A673 (cell line): Measurements from ENCODE around the gene SVIL. TPM values are rescaled to one million over a fixed set of nuclear protein-coding genes. Genes with fewer than 3 reads are reported as not detected.

Source experiments
- BruUV-seq: library from RNA; stranded (reverse); fragments of 400-500 nt; replicated peaks from 2 replicates; lab custom pipeline; 2021; lab: Mats Ljungman, UMichigan
- CTCF ChIA-PET: fragments of 300-600 bp; sonication (Branson Sonifier 250); formaldehyde crosslinking; loops from one replicate; lab custom pipeline; 2022; ENCODE audit warnings: antibody characterized with exemption; lab: Charles Lee
- POLR2A ChIA-PET: fragments of 300-600 bp; sonication (Branson Sonifier 250); formaldehyde crosslinking; loops from one replicate; lab custom pipeline; 2022; ENCODE audit warnings: antibody characterized with exemption; ENCODE audit not compliant: low non-redundant PET; lab: Charles Lee
- DNase-seq: peaks from one replicate; pipeline ENCODE4 v3.0.0-alpha.2; 2015; ENCODE audit warnings: low spot score
- H3K27ac ChIP-seq: fragments of 200-600 bp; sonication (generic); 2 replicates; pipeline ENCODE4 v1.5.1; 2016; ENCODE audit warnings: mixed run types, low read depth, mild to moderate bottlenecking, mixed read lengths, antibody characterized with exemption, low read length; ENCODE audit not compliant: poor library complexity, severe bottlenecking
- H3K27me3 ChIP-seq: fragments of 200-600 bp; sonication (generic); replicated peaks from 2 replicates; pipeline ENCODE4 v1.6.1; 2017; ENCODE audit warnings: mixed run types, low read depth, mild to moderate bottlenecking, mixed read lengths, antibody characterized with exemption, low read length; ENCODE audit not compliant: insufficient read depth, poor library complexity
- H3K36me3 ChIP-seq: fragments of 200-600 bp; sonication (generic); 2 replicates; pipeline ENCODE4 v1.6.1; 2016; ENCODE audit warnings: mixed run types, mild to moderate bottlenecking, mixed read lengths, antibody characterized with exemption, low read length; ENCODE audit not compliant: insufficient read depth, poor library complexity, severe bottlenecking
- H3K4me1 ChIP-seq: fragments of 200-600 bp; sonication (generic); 2 replicates; pipeline ENCODE4 v1.6.1; 2017; ENCODE audit warnings: mixed run types, mild to moderate bottlenecking, mixed read lengths, antibody characterized with exemption, low read length; ENCODE audit not compliant: insufficient read depth, poor library complexity, severe bottlenecking
- H3K4me3 ChIP-seq: fragments of 200-600 bp; sonication (generic); 2 replicates; pipeline ENCODE4 v1.5.1; 2016; ENCODE audit warnings: low read depth, mixed run types, mild to moderate bottlenecking, mixed read lengths, low read length; ENCODE audit not compliant: poor library complexity, severe bottlenecking
- H3K9me3 ChIP-seq: fragments of 200-600 bp; sonication (generic); 2 replicates; pipeline ENCODE4 v1.6.1; 2016; ENCODE audit warnings: mixed run types, low read depth, mild to moderate bottlenecking, mixed read lengths, antibody characterized with exemption, low read length; ENCODE audit not compliant: poor library complexity, severe bottlenecking
- EZH2 ChIP-seq: fragments of 200-600 bp; sonication (generic); IDR thresholded peaks from 2 replicates; pipeline ENCODE4 v1.6.1; 2017; ENCODE audit warnings: borderline replicate concordance, low read depth, mild to moderate bottlenecking, mixed read lengths, antibody characterized with exemption, low read length; ENCODE audit not compliant: poor library complexity, severe bottlenecking
- intact Hi-C: fragments of 100-400 bp; cut with micrococcal nuclease; formaldehyde crosslinking; loops from one replicate; pipeline ENCODE4 v1.10.0; 2022; ENCODE audit not compliant: unreplicated experiment
- total RNA-seq: library from RNA; stranded (reverse); gene quantifications from 2 replicates; pipeline ENCODE4 v1.2.3, GENCODE V29; 2021
- TF ChIP-seq, protein P1 (sequence below): fragments of 300-800, 200-600 bp; sonication (generic); conservative IDR thresholded peaks from 2 replicates; pipeline ENCODE4 v1.5.1; 2017; ENCODE audit warnings: low read depth, mild to moderate bottlenecking, antibody characterized with exemption, low read length, moderate library complexity, mixed read lengths

The SVIL gene
- total RNA-seq, 1 experiment from 2014 or later: 31.9 TPM

DNA sequence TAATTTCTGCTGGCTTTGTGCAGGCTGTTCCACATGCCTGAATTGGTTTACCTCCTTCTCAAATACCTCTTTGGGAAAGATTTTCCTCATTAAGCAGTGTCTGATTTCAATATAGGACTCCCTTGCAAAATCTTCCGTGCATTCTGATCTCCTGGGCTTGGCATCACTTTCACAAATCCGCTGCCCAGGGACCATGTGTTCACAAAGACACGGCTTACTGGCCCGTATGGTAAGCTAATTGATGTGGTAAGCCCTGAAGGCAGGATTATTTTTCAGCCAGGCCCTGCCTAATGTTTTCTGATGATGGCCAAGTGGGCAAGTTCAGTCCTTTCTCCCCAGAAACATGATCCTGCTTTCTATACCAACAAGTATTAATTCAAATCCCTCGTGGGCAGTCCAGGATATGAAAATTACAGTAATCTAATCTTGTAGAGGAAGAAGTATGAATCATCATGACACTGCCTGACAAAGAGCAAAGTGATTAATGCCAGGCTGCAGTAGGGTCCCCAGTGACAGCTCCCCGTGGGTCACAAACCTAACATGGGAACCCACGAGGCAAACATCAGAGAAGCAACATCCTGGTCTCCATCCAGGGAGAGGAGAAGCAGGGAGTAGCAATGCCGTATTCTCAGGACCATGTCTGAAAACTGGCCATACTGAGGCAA is 11.6 kb upstream of the SVIL start:
- ChIA-PET CTCF (interaction anchor here (0.7 kb wide), 1 partner anchor 10 kb away, joined by 4 read pairs; no protein-coding TSS in a partner anchor), POLR2A (no interaction called here)
- H3K27me3 ChIP-seq: no peaks in the 10 kb centered on the region
- intact Hi-C loops: no loop called here
- peaks cover 42% of the 10 kb centered on the region for H3K4me1 ChIP-seq
- peak overlapping the region; percentile 78 for H3K27ac ChIP-seq
- DNase-seq: peak; percentile 94
- TF ChIP-seq, protein P1, sequence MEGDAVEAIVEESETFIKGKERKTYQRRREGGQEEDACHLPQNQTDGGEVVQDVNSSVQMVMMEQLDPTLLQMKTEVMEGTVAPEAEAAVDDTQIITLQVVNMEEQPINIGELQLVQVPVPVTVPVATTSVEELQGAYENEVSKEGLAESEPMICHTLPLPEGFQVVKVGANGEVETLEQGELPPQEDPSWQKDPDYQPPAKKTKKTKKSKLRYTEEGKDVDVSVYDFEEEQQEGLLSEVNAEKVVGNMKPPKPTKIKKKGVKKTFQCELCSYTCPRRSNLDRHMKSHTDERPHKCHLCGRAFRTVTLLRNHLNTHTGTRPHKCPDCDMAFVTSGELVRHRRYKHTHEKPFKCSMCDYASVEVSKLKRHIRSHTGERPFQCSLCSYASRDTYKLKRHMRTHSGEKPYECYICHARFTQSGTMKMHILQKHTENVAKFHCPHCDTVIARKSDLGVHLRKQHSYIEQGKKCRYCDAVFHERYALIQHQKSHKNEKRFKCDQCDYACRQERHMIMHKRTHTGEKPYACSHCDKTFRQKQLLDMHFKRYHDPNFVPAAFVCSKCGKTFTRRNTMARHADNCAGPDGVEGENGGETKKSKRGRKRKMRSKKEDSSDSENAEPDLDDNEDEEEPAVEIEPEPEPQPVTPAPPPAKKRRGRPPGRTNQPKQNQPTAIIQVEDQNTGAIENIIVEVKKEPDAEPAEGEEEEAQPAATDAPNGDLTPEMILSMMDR: no peak
- TF ChIP-seq EZH2: no peak
- no peaks in the 10 kb centered on the region for H3K9me3 ChIP-seq
- BruUV-seq: no TSS peak
- no peaks in the 10 kb centered on the region for H3K36me3 ChIP-seq
- H3K4me3 ChIP-seq: peak overlapping the region; percentile 11

DNA sequence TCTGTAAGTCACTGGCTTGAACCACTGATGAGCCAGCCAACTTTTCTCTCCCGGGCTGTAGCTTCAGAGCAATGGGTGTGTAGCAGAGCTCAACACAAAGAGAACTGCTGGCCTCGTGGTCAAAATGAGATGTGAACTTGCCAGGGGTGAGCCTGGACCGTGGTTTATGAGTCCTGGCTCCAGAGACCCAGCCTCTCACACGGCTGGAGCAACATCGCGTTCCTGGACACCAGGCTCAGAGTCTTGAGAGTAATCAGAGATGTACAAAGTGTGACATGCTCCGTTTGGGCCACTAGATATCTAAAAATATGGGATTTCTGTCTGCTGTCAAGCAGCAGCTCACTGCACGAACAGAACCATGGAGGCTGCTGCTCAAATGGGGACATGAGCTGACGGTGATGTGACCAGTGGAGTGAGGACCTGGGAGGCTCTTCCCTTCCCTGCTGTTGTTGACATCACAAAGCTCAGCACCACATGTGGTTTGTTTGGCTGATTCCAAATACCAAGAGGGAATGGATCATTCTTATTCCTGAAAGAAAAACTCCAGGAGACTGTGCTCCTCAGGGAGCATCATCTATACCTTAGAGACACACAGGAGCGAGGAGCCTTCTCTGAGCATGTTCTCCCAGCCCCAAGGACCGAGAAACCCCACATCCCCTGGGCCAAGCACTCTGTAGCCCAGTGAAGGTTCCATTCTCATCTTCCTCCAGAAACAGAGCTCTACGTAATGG is 9.2 kb upstream of the SVIL start:
- CTCF ChIA-PET: no interaction called here

DNA sequence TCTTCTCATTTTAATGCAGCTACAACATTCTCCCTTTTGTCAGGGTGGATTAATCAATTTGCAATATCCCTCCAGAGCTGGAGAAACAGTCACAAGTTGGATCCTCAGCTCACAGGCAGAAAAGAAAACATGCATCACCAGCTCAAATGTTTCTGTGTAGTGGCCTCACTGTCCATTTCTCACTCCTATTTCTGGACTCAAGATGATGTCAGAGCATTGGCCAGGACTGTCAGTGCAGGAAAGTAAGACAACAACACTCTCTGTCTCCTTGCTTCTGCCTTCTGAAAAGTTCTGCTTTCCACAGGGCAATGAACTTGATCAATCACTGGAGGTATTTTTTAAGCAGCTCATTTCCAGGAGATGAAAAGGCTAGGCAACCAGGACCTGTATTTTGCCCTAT is 8.2 kb upstream of the SVIL start:
- Histone ChIP-seq H3K9me3 (no peaks in the 10 kb centered on the region), H3K36me3 (no peaks in the 10 kb centered on the region), H3K4me1 (peaks cover 34% of the 10 kb centered on the region), H3K4me3 (no peak overlapping the region), H3K27me3 (no peaks in the 10 kb centered on the region), H3K27ac (no peak overlapping the region)
- BruUV-seq: no TSS peak
- ChIA-PET CTCF (no interaction called here), POLR2A (no interaction called here)
- TF ChIP-seq EZH2: no peak
- TF ChIP-seq, protein P1: no peak
- DNase-seq: no peak
- intact Hi-C loops: no loop called here

More for the DNA sequence above, 9.2 kb upstream of the SVIL start:
- H3K36me3 ChIP-seq: no peaks in the 10 kb centered on the region
- TF ChIP-seq, protein P1: no peak
- no peak for TF ChIP-seq EZH2
- no peak overlapping the region for H3K27ac ChIP-seq
- no peak overlapping the region for H3K4me3 ChIP-seq
- POLR2A ChIA-PET: interaction anchor here (0.5 kb wide), 1 partner anchor 10 kb away, joined by 9 read pairs; no protein-coding TSS in a partner anchor
- H3K9me3 ChIP-seq: no peaks in the 10 kb centered on the region
- no TSS peak for BruUV-seq
- no peaks in the 10 kb centered on the region for H3K27me3 ChIP-seq
- intact Hi-C loops: no loop called here
- no peak for DNase-seq
- peaks cover 42% of the 10 kb centered on the region for H3K4me1 ChIP-seq
